HEK293 (cell line): ENCODE results near the gene SHROOM3.

ENCODE experiments used
- CTCF ChIA-PET: fragments of 350-600 bp; formaldehyde crosslinking; extraction: SDS; loops from one replicate; lab custom pipeline; 2021; ENCODE audit warnings: antibody characterized with exemption; lab: Yijun Ruan, JAX
- POLR2A ChIA-PET: fragments of 300-600 bp; formaldehyde crosslinking; extraction: SDS; loops from one replicate; lab custom pipeline; 2020; ENCODE audit warnings: antibody characterized with exemption, inconsistent platforms; lab: Yijun Ruan, JAX
- H3K27ac ChIP-seq: fragments of 200-500 bp; sonication (Bioruptor generic); 2 replicates; pipeline ENCODE4 v1.5.1; 2014; ENCODE audit warnings: low read depth, low read length, control low read depth, inconsistent platforms; ENCODE audit errors: extremely low read depth
- H3K36me3 ChIP-seq, 2 experiments: fragments of 200-500 bp in 1 of 2; sonication (Bioruptor generic) in 1 of 2; 1 replicate in 1 of 2; 2 replicates in 1 of 2; pipeline ENCODE4 v1.5.1; 2014 to 2017; ENCODE audit warnings: inconsistent platforms in 2 of 2, low read length in 2 of 2; ENCODE audit not compliant: control insufficient read depth in 2 of 2, insufficient read depth in 1 of 2
- H3K4me1 ChIP-seq: fragments of 200-500 bp; sonication (Bioruptor generic); 2 replicates; pipeline ENCODE4 v1.5.1; 2014; ENCODE audit warnings: mild to moderate bottlenecking, low read length, inconsistent platforms; ENCODE audit not compliant: control insufficient read depth, insufficient read depth
- H3K4me3 ChIP-seq: 2 replicates; pipeline ENCODE4 v1.5.1; 2011; ENCODE audit warnings: low read depth, mild to moderate bottlenecking, control low read depth, low read length, moderate library complexity
- H3K9me3 ChIP-seq: fragments of 200-500 bp; sonication (Bioruptor generic); 2 replicates; pipeline ENCODE4 v1.5.1; 2014; ENCODE audit warnings: low read depth, low read length, inconsistent platforms; ENCODE audit not compliant: control insufficient read depth, insufficient read depth
- KLF7 ChIP-seq: fragments of 450-650 bp; formaldehyde crosslinking; IDR thresholded peaks from 2 replicates; pipeline ENCODE4 v1.5.1; 2016; ENCODE audit warnings: missing biosample characterization, missing genetic modification characterization, borderline replicate concordance
- KLF9 ChIP-seq: fragments of 450-650 bp; formaldehyde crosslinking; IDR thresholded peaks from 2 replicates; pipeline ENCODE4 v1.5.1; 2016; ENCODE audit warnings: missing biosample characterization, missing genetic modification characterization, low read depth
- ZNF114 ChIP-seq: fragments of 450-650 bp; formaldehyde crosslinking; IDR thresholded peaks from 2 replicates; pipeline ENCODE4 v1.5.0; 2017; ENCODE audit warnings: missing biosample characterization, missing genetic modification characterization
- ZNF157 ChIP-seq: fragments of 450-650 bp; formaldehyde crosslinking; IDR thresholded peaks from 2 replicates; pipeline ENCODE4 v1.5.1; 2016; ENCODE audit warnings: missing biosample characterization, missing genetic modification characterization
- ZNF184 ChIP-seq: fragments of 450-650 bp; IDR thresholded peaks from 2 replicates; pipeline ENCODE4 v1.5.1; 2018; ENCODE audit warnings: missing biosample characterization, mild to moderate bottlenecking, missing genetic modification characterization
- ZNF266 ChIP-seq: fragments of 450-650 bp; formaldehyde crosslinking; IDR thresholded peaks from 2 replicates; pipeline ENCODE4 v1.5.1; 2016; ENCODE audit warnings: missing biosample characterization, missing genetic modification characterization, low read depth
- ZNF311 ChIP-seq: fragments of 450-650 bp; formaldehyde crosslinking; IDR thresholded peaks from 2 replicates; pipeline ENCODE4 v1.5.1; 2017; ENCODE audit warnings: missing biosample characterization, missing genetic modification characterization, borderline replicate concordance
- ZNF350 ChIP-seq: fragments of 450-650 bp; formaldehyde crosslinking; IDR thresholded peaks from 2 replicates; pipeline ENCODE4 v1.5.0; 2017; ENCODE audit warnings: missing biosample characterization, mild to moderate bottlenecking, missing genetic modification characterization
- ZNF366 ChIP-seq: fragments of 450-650 bp; formaldehyde crosslinking; conservative IDR thresholded peaks from 2 replicates; pipeline ENCODE4 v1.5.1; 2016; ENCODE audit warnings: missing biosample characterization, missing genetic modification characterization
- ZNF416 ChIP-seq: fragments of 450-650 bp; formaldehyde crosslinking; IDR thresholded peaks from 2 replicates; pipeline ENCODE4 v1.5.1; 2016; ENCODE audit warnings: missing biosample characterization, missing genetic modification characterization
- ZNF426 ChIP-seq: fragments of 450-650 bp; formaldehyde crosslinking; IDR thresholded peaks from 2 replicates; pipeline ENCODE4 v1.5.1; 2017; ENCODE audit warnings: missing biosample characterization, missing genetic modification characterization, mild to moderate bottlenecking, inconsistent platforms, moderate library complexity
- ZNF560 ChIP-seq: fragments of 450-650 bp; formaldehyde crosslinking; IDR thresholded peaks from 2 replicates; pipeline ENCODE4 v1.5.1; 2017; ENCODE audit warnings: missing biosample characterization, missing genetic modification characterization, borderline replicate concordance
- ZNF596 ChIP-seq: fragments of 450-650 bp; IDR thresholded peaks from 2 replicates; pipeline ENCODE4 v1.5.0; 2018; ENCODE audit warnings: missing biosample characterization, mild to moderate bottlenecking, missing genetic modification characterization, moderate library complexity
- ZNF670 ChIP-seq: fragments of 450-650 bp; formaldehyde crosslinking; IDR thresholded peaks from 2 replicates; pipeline ENCODE4 v1.5.1; 2016; ENCODE audit warnings: missing biosample characterization, missing genetic modification characterization, low read depth
- ZSCAN23 ChIP-seq: fragments of 450-650 bp; formaldehyde crosslinking; IDR thresholded peaks from 2 replicates; pipeline ENCODE4 v1.5.1; 2016; ENCODE audit warnings: missing biosample characterization, missing genetic modification characterization
- TF ChIP-seq, protein P1 (sequence below): fragments of 450-650 bp; formaldehyde crosslinking; IDR thresholded peaks from 2 replicates; pipeline ENCODE4 v1.5.1; 2016; ENCODE audit warnings: missing biosample characterization, missing genetic modification characterization, borderline replicate concordance
- TF ChIP-seq, protein P2 (sequence below): fragments of 450-650 bp; IDR thresholded peaks from 2 replicates; pipeline ENCODE4 v1.5.1; 2018; ENCODE audit warnings: missing biosample characterization, mild to moderate bottlenecking, missing genetic modification characterization
- TF ChIP-seq, protein P3 (sequence below): fragments of 450-650 bp; formaldehyde crosslinking; IDR thresholded peaks from 2 replicates; pipeline ENCODE4 v1.5.1; 2016; ENCODE audit warnings: missing biosample characterization, missing genetic modification characterization
- TF ChIP-seq, protein P4 (sequence below): fragments of 450-650 bp; formaldehyde crosslinking; IDR thresholded peaks from 2 replicates; pipeline ENCODE4 v1.5.1; 2016; ENCODE audit warnings: missing biosample characterization, missing genetic modification characterization

Gene SHROOM3

DNA sequence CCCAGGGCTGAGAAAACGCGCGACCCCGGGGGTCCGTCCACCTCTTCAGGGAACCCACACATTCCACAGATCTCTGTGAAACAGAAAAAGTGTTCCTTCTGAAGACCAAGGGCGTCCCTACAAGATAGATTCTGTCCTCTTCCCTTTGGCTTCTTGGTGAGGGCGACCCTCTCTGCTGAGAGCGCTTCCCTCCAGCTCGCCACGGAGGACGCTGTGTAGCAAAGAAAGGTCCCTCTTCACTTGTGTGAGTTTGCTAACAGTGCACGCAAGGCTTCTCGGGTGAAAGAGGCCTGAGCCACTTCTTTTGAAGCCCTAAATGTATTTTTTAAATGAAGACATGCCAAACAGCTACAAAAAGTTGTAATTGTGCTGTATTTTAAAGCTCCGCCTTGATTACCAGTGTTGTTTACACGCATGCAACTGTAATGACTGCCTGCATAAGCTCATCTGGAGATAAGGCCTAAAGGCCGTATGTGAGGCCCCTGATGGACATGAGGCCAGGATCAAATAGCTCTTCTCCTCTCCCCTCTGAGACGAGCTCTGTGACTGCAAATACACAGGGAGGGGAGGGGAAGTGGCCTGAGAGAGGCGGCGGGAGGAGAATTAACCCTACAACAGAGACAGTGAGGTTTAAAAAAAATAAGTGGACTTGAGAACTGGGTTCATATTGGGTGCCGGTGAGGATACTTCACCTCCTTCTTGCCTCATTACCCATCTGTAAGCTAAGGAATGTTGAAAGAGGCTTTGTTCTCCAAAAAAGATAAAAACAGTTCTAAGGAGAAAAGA lies 367.4 kb downstream of the SHROOM3 start:
- no peak overlapping the region; the same call in 1 of the 2 replicates for H3K27ac ChIP-seq
- ChIA-PET CTCF (interaction anchor here (0.6 to 1.1 kb wide), 2 partner anchors 18 to 56 kb away, joined by 3 read pairs; no protein-coding TSS in a partner anchor), POLR2A (no interaction called here)
- H3K36me3 ChIP-seq = no peaks in the 10 kb centered on the region
- no peak for TF ChIP-seq ZNF596 (tag by site-specific recombination)
- TF ChIP-seq, protein P1, sequence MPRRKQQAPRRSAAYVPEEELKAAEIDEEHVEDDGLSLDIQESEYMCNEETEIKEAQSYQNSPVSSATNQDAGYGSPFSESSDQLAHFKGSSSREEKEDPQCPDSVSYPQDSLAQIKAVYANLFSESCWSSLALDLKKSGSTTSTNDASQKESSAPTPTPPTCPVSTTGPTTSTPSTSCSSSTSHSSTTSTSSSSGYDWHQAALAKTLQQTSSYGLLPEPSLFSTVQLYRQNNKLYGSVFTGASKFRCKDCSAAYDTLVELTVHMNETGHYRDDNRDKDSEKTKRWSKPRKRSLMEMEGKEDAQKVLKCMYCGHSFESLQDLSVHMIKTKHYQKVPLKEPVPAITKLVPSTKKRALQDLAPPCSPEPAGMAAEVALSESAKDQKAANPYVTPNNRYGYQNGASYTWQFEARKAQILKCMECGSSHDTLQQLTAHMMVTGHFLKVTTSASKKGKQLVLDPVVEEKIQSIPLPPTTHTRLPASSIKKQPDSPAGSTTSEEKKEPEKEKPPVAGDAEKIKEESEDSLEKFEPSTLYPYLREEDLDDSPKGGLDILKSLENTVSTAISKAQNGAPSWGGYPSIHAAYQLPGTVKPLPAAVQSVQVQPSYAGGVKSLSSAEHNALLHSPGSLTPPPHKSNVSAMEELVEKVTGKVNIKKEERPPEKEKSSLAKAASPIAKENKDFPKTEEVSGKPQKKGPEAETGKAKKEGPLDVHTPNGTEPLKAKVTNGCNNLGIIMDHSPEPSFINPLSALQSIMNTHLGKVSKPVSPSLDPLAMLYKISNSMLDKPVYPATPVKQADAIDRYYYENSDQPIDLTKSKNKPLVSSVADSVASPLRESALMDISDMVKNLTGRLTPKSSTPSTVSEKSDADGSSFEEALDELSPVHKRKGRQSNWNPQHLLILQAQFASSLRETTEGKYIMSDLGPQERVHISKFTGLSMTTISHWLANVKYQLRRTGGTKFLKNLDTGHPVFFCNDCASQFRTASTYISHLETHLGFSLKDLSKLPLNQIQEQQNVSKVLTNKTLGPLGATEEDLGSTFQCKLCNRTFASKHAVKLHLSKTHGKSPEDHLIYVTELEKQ = no peak
- TF ChIP-seq ZNF416 (tag by site-specific recombination) = no peak
- no peak for TF ChIP-seq ZNF350 (tag by site-specific recombination)
- no peak for TF ChIP-seq ZNF157
- TF ChIP-seq ZNF184 (tag by site-specific recombination) = no peak
- no peak for TF ChIP-seq KLF7 (tag by site-specific recombination)
- no peak for TF ChIP-seq ZNF560 (tag by site-specific recombination)
- no peak for TF ChIP-seq ZNF311 (tag by site-specific recombination)
- TF ChIP-seq, protein P2, sequence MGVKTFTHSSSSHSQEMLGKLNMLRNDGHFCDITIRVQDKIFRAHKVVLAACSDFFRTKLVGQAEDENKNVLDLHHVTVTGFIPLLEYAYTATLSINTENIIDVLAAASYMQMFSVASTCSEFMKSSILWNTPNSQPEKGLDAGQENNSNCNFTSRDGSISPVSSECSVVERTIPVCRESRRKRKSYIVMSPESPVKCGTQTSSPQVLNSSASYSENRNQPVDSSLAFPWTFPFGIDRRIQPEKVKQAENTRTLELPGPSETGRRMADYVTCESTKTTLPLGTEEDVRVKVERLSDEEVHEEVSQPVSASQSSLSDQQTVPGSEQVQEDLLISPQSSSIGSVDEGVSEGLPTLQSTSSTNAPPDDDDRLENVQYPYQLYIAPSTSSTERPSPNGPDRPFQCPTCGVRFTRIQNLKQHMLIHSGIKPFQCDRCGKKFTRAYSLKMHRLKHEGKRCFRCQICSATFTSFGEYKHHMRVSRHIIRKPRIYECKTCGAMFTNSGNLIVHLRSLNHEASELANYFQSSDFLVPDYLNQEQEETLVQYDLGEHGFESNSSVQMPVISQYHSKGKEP (tag by site-specific recombination) = no peak
- TF ChIP-seq, protein P3, sequence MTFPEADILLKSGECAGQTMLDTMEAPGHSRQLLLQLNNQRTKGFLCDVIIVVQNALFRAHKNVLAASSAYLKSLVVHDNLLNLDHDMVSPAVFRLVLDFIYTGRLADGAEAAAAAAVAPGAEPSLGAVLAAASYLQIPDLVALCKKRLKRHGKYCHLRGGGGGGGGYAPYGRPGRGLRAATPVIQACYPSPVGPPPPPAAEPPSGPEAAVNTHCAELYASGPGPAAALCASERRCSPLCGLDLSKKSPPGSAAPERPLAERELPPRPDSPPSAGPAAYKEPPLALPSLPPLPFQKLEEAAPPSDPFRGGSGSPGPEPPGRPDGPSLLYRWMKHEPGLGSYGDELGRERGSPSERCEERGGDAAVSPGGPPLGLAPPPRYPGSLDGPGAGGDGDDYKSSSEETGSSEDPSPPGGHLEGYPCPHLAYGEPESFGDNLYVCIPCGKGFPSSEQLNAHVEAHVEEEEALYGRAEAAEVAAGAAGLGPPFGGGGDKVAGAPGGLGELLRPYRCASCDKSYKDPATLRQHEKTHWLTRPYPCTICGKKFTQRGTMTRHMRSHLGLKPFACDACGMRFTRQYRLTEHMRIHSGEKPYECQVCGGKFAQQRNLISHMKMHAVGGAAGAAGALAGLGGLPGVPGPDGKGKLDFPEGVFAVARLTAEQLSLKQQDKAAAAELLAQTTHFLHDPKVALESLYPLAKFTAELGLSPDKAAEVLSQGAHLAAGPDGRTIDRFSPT (tag by site-specific recombination) = no peak
- no peak for TF ChIP-seq ZSCAN23 (tag by site-specific recombination)
- TF ChIP-seq ZNF670 (tag by site-specific recombination) = no peak
- TF ChIP-seq ZNF114 (tag by site-specific recombination) = no peak
- no peak for TF ChIP-seq ZNF266 (tag by site-specific recombination)
- no peak for TF ChIP-seq ZNF366 (tag by site-specific recombination)
- TF ChIP-seq KLF9 = no peak
- TF ChIP-seq ZNF426 = no peak
- TF ChIP-seq, protein P4, sequence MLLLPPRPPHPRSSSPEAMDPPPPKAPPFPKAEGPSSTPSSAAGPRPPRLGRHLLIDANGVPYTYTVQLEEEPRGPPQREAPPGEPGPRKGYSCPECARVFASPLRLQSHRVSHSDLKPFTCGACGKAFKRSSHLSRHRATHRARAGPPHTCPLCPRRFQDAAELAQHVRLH (tag by site-specific recombination) = no peak
- no peak overlapping the region for H3K4me3 ChIP-seq
- peaks cover 4% of the 10 kb centered on the region; the same call in 1 of the 2 replicates for H3K4me1 ChIP-seq
- no peaks in the 10 kb centered on the region for H3K9me3 ChIP-seq
